Activated CD8-positive, alpha-beta memory T cell treated with anti-CD3 and anti-CD28 coated beads, Interleukin-2, amount 50 U/mL, for 24 hours (primary cell): ENCODE measurements around the gene CCDC91.

Source experiments
- DNase-seq: peaks from one replicate; pipeline ENCODE4 v3.0.0-alpha.2; 2020; ENCODE audit errors: extremely low read depth

CCDC91 gene

GRCh38 chr12:28582672-28583376 is 392.6 kb downstream of the CCDC91 start:
- DNase-seq: no peak

GRCh38 chr12:28583701-28584261 is 393.5 kb downstream of the CCDC91 start:
- DNase-seq: no peak

- no peak for DNase-seq
These were observed 394.9 kb downstream of the CCDC91 start for GRCh38 chr12:28585146-28585545.

GRCh38 chr12:28586481-28586880 is 396.2 kb downstream of the CCDC91 start:
- no peak for DNase-seq

- no peak for DNase-seq
These were observed 401.6 kb downstream of the CCDC91 start for GRCh38 chr12:28591831-28592230.
